Fibroblast of pulmonary artery (primary cell): ENCODE data around the gene PHF21B.

Experiments used
- DNase-seq: peaks from one replicate; pipeline ENCODE4 v3.0.0-alpha.2; 2010; ENCODE audit warnings: low read depth
- H3K4me3 ChIP-seq: replicated peaks from 2 replicates; pipeline ENCODE4 v1.5.1; 2011; ENCODE audit warnings: low read depth, mild to moderate bottlenecking, control low read depth, low read length, moderate library complexity
- TF ChIP-seq, protein P1 (sequence below): IDR thresholded peaks from 2 replicates; pipeline ENCODE4 v1.5.1; 2011; ENCODE audit warnings: mild to moderate bottlenecking, control low read depth, low read length, inconsistent platforms; ENCODE audit errors: missing control alignments

The PHF21B gene

GRCh38 chr22:44895296-44896055, 114.3 kb downstream of the PHF21B start:
- no peak for DNase-seq
- TF ChIP-seq, protein P1, sequence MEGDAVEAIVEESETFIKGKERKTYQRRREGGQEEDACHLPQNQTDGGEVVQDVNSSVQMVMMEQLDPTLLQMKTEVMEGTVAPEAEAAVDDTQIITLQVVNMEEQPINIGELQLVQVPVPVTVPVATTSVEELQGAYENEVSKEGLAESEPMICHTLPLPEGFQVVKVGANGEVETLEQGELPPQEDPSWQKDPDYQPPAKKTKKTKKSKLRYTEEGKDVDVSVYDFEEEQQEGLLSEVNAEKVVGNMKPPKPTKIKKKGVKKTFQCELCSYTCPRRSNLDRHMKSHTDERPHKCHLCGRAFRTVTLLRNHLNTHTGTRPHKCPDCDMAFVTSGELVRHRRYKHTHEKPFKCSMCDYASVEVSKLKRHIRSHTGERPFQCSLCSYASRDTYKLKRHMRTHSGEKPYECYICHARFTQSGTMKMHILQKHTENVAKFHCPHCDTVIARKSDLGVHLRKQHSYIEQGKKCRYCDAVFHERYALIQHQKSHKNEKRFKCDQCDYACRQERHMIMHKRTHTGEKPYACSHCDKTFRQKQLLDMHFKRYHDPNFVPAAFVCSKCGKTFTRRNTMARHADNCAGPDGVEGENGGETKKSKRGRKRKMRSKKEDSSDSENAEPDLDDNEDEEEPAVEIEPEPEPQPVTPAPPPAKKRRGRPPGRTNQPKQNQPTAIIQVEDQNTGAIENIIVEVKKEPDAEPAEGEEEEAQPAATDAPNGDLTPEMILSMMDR, result no peak
- H3K4me3 ChIP-seq, result no peak overlapping the region

- no peak for DNase-seq
- TF ChIP-seq, protein P1, result no peak
- no peak overlapping the region for H3K4me3 ChIP-seq
Measured at GRCh38 chr22:44894782-44895181, 115.0 kb downstream of the PHF21B start.

DNA sequence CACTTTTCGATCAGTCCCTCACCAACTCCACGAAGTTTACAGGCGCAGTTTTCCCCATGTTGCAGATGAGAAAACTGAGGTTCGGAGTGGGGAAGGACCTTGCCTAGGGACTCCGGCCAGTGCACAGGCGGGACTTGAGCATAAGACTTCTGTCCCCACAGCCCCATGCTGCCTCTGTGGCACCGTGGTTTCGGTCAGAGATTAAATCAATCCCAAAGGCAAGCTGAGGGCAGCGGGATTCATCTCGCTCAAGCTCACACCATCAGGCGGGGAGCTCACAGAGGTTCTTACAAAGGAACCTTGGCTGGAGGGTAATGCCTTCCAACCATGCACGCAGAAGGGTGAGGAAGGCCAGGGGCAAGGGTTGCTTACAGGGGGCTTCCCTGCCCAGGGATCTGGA, 115.5 kb downstream of the PHF21B start:
- DNase-seq, result no peak
- H3K4me3 ChIP-seq, result no peak overlapping the region
- TF ChIP-seq, protein P1, result no peak

GRCh38 chr22:44893731-44894080, 116.1 kb downstream of the PHF21B start:
- no peak overlapping the region for H3K4me3 ChIP-seq
- no peak for DNase-seq
- TF ChIP-seq, protein P1, result no peak

- no peak for DNase-seq
- TF ChIP-seq, protein P1, result no peak
- H3K4me3 ChIP-seq, result no peak overlapping the region
Measured at GRCh38 chr22:44892803-44893730, 116.7 kb downstream of the PHF21B start.

DNA sequence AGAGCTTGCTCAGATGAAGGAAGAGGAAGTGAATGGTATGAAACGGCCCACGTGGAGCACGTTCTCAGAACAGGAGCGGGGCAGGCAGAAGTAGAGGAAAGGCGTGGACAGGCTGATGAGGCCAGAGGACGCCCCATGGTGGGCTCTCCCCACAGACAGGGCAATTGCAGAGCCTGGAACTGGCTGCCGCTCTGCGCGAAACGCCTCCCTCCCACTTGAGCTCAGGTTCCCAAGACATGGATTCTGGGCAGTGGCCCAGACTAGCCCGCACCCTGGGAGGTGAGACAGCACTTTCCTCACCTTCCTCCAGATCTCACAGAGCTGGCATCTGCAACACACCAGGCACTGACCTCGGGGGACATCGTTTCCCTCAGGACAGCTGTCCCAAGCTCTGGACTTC, 117.6 kb downstream of the PHF21B start:
- no peak for DNase-seq
- no peak overlapping the region for H3K4me3 ChIP-seq
- TF ChIP-seq, protein P1, result no peak

DNA sequence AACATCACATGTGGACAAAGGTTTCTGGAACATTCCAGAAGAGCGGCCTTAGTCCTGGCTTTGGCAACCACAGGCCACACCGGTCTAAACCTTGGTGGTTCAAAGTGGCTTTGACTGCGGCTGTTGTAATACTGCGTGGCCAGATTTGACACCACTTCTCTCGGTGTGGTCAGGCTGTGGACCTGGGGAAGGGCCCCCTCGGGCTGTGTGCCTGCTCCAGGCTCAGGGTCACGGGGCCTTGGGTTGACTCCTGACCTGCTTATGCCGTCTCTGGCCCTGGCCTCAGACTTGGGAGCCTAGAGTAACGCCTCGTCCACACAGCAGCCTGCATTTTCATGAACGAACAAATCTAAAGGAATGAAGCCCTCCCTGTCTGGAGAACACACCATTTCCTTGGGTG, 118.0 kb downstream of the PHF21B start:
- no peak for DNase-seq
- TF ChIP-seq, protein P1, result no peak
- H3K4me3 ChIP-seq, result no peak overlapping the region
